HEK293T (cell line): ENCODE data around the gene OPHN1.

Source experiments
- ARNT ChIP-seq: fragments of 450-650 bp; IDR thresholded peaks from 2 replicates; pipeline ENCODE4 v1.6.1; 2017; ENCODE audit warnings: mild to moderate bottlenecking
- BHLHE40 ChIP-seq: fragments of 450-650 bp; IDR thresholded peaks from 2 replicates; pipeline ENCODE4 v1.6.1; 2016; ENCODE audit warnings: mild to moderate bottlenecking, moderate library complexity, borderline replicate concordance
- CTBP1 ChIP-seq: fragments of 450-650 bp; IDR thresholded peaks from 2 replicates; pipeline ENCODE4 v1.6.1; 2016; ENCODE audit warnings: borderline replicate concordance
- FOXA1 ChIP-seq: fragments of 450-650 bp; IDR thresholded peaks from 2 replicates; pipeline ENCODE4 v1.6.1; 2016; ENCODE audit warnings: mild to moderate bottlenecking
- FOXK2 ChIP-seq: fragments of 450-650 bp; IDR thresholded peaks from 2 replicates; pipeline ENCODE4 v1.6.1; 2016; ENCODE audit warnings: mild to moderate bottlenecking
- FOXM1 ChIP-seq: fragments of 450-650 bp; IDR thresholded peaks from 2 replicates; pipeline ENCODE4 v1.6.1; 2017; ENCODE audit warnings: mild to moderate bottlenecking, borderline replicate concordance
- HDGF ChIP-seq: fragments of 450-650 bp; IDR thresholded peaks from 2 replicates; pipeline ENCODE4 v1.6.1; 2017; ENCODE audit warnings: antibody characterized with exemption, borderline replicate concordance
- L3MBTL2 ChIP-seq: fragments of 450-650 bp; conservative IDR thresholded peaks from 2 replicates; pipeline ENCODE4 v1.6.1; 2016; ENCODE audit warnings: mild to moderate bottlenecking
- LEF1 ChIP-seq: fragments of 450-650 bp; IDR thresholded peaks from 2 replicates; pipeline ENCODE4 v1.6.1; 2017; ENCODE audit warnings: mild to moderate bottlenecking, borderline replicate concordance
- NFRKB ChIP-seq: fragments of 450-650 bp; IDR thresholded peaks from 2 replicates; pipeline ENCODE4 v1.6.1; 2016; ENCODE audit warnings: mild to moderate bottlenecking, moderate library complexity
- SUZ12 ChIP-seq: fragments of 450-650 bp; IDR thresholded peaks from 2 replicates; pipeline ENCODE4 v1.6.1; 2016; ENCODE audit warnings: mild to moderate bottlenecking
- TARDBP ChIP-seq: fragments of 450-650 bp; IDR thresholded peaks from 2 replicates; pipeline ENCODE4 v1.6.1; 2016
- ZNF384 ChIP-seq: fragments of 450-650 bp; IDR thresholded peaks from 2 replicates; pipeline ENCODE4 v1.6.1; 2016
- TF ChIP-seq, protein P1 (sequence below): fragments of 450-650 bp; IDR thresholded peaks from 2 replicates; pipeline ENCODE4 v1.6.1; 2016

DNA sequence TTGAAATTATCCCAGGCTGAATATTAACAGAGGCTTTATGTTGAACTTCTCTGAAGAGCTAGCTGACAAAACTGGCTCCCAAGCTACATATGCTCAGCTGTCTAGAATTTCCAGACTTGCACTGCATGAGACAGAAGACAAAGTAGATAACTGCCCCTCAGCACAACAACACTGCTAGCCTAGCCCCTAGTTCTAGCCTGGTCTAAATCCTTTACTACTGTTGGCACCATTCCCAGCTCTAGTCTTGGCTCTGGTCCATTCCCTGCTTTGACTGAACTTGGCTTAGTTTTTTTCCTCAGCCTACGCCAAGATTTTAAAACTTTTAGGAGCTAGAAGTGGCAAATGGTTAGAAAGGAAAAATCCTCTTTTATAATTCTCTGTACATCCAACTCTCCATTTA lies 7.6 kb upstream of the OPHN1 start:
- TF ChIP-seq ARNT = no peak
- TF ChIP-seq SUZ12 = no peak
- TF ChIP-seq FOXA1 = no peak
- TF ChIP-seq, protein P1, sequence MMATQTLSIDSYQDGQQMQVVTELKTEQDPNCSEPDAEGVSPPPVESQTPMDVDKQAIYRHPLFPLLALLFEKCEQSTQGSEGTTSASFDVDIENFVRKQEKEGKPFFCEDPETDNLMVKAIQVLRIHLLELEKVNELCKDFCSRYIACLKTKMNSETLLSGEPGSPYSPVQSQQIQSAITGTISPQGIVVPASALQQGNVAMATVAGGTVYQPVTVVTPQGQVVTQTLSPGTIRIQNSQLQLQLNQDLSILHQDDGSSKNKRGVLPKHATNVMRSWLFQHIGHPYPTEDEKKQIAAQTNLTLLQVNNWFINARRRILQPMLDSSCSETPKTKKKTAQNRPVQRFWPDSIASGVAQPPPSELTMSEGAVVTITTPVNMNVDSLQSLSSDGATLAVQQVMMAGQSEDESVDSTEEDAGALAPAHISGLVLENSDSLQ = no peak
- no peak for TF ChIP-seq L3MBTL2
- TF ChIP-seq HDGF = no peak
- TF ChIP-seq FOXM1 = no peak
- TF ChIP-seq NFRKB = no peak
- TF ChIP-seq ZNF384 = no peak
- TF ChIP-seq FOXK2 = no peak
- no peak for TF ChIP-seq TARDBP
- no peak for TF ChIP-seq BHLHE40
- TF ChIP-seq LEF1 = no peak
- no peak for TF ChIP-seq CTBP1
